ENCODE data around the gene XDH.

Gene XDH

DNA sequence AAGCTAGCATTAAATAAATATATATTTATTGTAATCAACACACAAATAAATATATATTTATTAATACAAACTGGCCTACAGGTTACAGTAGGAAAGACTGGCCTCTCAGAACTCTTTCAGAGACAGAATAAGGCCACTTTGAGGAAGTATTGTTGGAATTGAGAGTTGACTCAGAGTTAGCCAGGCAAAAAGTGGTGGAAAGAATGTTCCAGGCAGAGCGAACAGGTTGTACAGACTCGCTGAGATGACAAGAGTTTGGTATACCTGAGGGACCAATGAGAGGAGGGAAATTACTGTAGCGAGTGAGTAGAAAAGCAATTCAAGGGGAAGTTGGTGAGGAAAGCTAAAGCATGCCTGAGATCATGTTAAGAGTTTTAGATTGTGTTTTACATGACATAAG lies 19.0 kb upstream of the XDH start:
- TF ChIP-seq, protein P1, sequence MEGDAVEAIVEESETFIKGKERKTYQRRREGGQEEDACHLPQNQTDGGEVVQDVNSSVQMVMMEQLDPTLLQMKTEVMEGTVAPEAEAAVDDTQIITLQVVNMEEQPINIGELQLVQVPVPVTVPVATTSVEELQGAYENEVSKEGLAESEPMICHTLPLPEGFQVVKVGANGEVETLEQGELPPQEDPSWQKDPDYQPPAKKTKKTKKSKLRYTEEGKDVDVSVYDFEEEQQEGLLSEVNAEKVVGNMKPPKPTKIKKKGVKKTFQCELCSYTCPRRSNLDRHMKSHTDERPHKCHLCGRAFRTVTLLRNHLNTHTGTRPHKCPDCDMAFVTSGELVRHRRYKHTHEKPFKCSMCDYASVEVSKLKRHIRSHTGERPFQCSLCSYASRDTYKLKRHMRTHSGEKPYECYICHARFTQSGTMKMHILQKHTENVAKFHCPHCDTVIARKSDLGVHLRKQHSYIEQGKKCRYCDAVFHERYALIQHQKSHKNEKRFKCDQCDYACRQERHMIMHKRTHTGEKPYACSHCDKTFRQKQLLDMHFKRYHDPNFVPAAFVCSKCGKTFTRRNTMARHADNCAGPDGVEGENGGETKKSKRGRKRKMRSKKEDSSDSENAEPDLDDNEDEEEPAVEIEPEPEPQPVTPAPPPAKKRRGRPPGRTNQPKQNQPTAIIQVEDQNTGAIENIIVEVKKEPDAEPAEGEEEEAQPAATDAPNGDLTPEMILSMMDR (IDR thresholded peaks at IDR 0.05; ENCODE audit: low read depth, low read length) = no peak
- Histone ChIP-seq H3K9me3 (no peaks in the 10 kb centered on the region), H3K36me3 (no peaks in the 10 kb centered on the region), H3K4me3 (ENCODE audit: low read depth, low read length) (no peak overlapping the region), H3K4me1 (no peaks in the 10 kb centered on the region), H3K27me3 (peaks cover 3% of the 10 kb centered on the region)
- DNase-seq = no peak

DNA sequence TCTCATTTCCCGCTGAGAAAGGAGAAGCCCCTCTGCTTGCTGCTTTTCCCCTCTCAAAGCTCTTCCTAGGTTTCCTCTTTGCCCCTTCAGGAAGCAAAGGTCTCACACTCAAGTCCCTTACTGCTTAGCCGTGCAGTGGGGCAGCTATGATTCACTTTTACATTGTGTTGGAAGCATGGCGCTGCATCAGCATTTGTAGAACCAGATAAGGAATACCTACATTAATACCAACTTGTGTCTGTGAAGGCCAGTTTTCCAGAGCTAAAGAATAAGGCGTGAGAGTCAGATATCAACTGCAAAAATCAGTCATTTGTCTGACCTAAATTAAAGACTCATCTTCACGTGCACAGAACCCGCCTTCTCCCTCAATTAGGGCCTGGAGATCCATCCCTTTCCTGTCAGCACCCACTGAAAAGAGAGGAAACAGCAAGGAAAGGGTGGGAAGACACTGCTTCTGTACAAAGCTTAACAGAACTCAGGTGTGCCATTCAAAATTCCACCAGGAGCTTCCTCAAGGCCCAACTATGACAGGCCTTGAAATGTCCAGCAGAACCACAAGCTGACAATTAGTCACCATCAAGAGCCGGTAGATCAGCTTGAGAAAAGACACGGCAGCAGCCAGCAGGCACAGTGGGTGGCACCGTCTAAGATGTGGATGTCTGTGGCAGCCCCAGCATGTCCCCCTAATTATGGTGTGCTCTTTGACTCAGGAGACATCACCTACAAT lies 16.1 kb upstream of the XDH start:
- Histone ChIP-seq H3K27me3 (peaks cover 3% of the 10 kb centered on the region), H3K36me3 (no peaks in the 10 kb centered on the region), H3K4me3 (ENCODE audit: low read depth, low read length) (no peak overlapping the region), H3K4me1 (no peaks in the 10 kb centered on the region), H3K9me3 (no peaks in the 10 kb centered on the region)
- TF ChIP-seq, protein P1 (IDR thresholded peaks at IDR 0.05; ENCODE audit: low read depth, low read length) = no peak
- no peak for DNase-seq

DNA sequence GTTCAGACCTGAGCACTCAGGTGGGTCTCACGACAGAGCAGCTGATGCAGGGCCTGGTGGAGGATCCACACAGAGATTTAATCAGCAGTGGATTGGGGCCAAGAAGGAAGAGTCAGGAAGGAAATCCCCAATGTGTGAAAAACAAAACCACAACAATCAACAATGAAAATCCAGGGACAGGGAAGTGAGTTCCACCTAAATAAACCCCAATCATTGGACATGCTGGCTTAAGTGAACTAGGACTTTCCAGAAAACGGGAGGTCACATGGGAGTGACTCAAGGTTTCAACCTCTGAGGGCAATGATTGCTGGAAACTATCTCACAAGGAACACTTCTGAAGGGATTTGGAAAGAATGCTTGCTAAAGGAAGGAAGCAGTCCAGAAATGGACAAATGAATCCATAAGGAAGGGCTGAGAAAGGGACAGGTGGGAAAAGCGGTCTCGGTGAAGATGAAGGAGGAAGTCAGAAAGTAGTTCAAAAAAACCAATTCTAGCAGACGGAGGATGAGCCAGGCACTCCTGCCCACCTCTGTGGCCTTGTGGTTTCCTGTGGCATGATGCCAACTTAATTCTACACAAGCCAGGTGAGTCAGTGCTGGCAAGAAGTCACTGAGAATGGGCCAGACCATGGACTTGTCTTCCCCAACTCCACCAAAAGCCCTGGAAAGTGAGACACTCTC lies 15.4 kb upstream of the XDH start:
- H3K36me3 ChIP-seq = no peaks in the 10 kb centered on the region
- no peak for DNase-seq
- H3K9me3 ChIP-seq = no peaks in the 10 kb centered on the region
- H3K4me1 ChIP-seq = no peaks in the 10 kb centered on the region
- H3K4me3 ChIP-seq (ENCODE audit: low read depth, low read length) = no peak overlapping the region
- H3K27me3 ChIP-seq = peaks cover 3% of the 10 kb centered on the region
- TF ChIP-seq, protein P1 (IDR thresholded peaks at IDR 0.05; ENCODE audit: low read depth, low read length) = no peak

GRCh38 chr2:31429040-31429439 lies 14.5 kb upstream of the XDH start:
- TF ChIP-seq, protein P1 (IDR thresholded peaks at IDR 0.05; ENCODE audit: low read depth, low read length) = no peak
- H3K27me3 ChIP-seq = peaks cover 3% of the 10 kb centered on the region

GRCh38 chr2:31428001-31428418 lies 13.5 kb upstream of the XDH start:
- Histone ChIP-seq H3K9me3 (no peaks in the 10 kb centered on the region), H3K36me3 (no peaks in the 10 kb centered on the region), H3K4me1 (no peaks in the 10 kb centered on the region), H3K4me3 (ENCODE audit: low read depth, low read length) (no peak overlapping the region), H3K27me3 (peaks cover 3% of the 10 kb centered on the region)
- no peak for DNase-seq
- TF ChIP-seq, protein P1 (IDR thresholded peaks at IDR 0.05; ENCODE audit: low read depth, low read length) = no peak

More at GRCh38 chr2:31429040-31429439, 14.5 kb upstream of the XDH start:
- no peaks in the 10 kb centered on the region for H3K4me1 ChIP-seq
- no peaks in the 10 kb centered on the region for H3K9me3 ChIP-seq
- no peak overlapping the region for H3K4me3 ChIP-seq (ENCODE audit: low read depth, low read length)
- no peaks in the 10 kb centered on the region for H3K36me3 ChIP-seq
- no peak for DNase-seq

DNA sequence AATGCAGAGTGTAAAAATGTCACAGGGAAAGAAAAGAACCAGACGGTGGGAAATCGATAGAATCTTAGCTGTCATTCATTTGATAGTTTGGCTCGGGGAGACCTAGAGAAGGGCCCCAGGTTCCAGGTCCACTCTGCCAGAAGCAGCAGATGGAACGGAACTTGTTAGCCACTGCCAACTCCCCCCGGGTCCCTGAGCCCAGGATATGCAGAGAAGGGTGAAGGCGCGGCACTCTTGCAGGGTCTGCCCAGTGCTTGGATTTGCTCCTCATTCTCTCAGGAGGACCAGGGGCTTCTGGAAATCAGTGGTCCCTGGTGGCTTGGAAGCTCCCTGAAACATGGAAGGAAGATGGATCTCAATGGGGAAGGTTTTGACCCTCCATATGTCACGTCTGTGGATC lies 11.6 kb upstream of the XDH start:
- no peak for DNase-seq
- Histone ChIP-seq H3K4me3 (ENCODE audit: low read depth, low read length) (no peak overlapping the region), H3K4me1 (no peaks in the 10 kb centered on the region), H3K27me3 (peaks cover 3% of the 10 kb centered on the region; the same call in 1 of the 2 replicates), H3K9me3 (no peaks in the 10 kb centered on the region), H3K36me3 (no peaks in the 10 kb centered on the region)
- TF ChIP-seq, protein P1 (IDR thresholded peaks at IDR 0.05; ENCODE audit: low read depth, low read length) = no peak

All from BE2C (cell line).